Measurements from ENCODE around the gene GALK2.

Gene GALK2

DNA sequence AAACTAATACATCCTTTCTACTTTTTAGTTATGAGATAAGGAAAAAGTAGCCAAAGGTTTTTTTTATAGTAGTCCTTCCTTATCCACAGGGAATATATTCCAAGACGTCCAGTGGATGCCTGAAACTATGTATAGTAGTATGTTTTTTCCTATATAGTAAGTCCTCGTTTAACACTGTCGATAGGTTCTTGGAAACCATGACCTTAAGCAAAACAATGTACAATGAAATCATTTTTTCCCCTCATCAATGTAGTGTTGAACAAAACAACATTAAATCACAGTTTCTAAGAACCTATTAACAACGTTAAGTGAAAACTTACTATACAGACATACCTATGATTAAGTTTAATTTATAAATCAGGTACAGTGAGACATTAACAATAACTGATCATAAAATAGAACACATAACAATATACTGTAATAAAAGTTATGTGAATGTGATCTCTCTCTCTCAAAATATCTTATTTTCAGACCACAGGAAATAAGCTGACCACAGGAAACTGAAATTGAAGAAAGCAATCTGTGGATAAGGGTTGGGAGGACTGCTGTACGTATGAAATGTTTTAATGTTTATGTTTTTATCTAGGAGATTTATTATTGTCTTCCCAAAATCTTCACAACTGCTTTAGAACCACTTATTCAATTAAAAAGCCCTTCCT, 35.2 kb upstream of the GALK2 start:
- no peak overlapping the region for H3K27ac ChIP-seq
- CTCF ChIA-PET: no interaction called here
- no peak for DNase-seq (ENCODE audit: low spot score)
- TF ChIP-seq, protein P1, sequence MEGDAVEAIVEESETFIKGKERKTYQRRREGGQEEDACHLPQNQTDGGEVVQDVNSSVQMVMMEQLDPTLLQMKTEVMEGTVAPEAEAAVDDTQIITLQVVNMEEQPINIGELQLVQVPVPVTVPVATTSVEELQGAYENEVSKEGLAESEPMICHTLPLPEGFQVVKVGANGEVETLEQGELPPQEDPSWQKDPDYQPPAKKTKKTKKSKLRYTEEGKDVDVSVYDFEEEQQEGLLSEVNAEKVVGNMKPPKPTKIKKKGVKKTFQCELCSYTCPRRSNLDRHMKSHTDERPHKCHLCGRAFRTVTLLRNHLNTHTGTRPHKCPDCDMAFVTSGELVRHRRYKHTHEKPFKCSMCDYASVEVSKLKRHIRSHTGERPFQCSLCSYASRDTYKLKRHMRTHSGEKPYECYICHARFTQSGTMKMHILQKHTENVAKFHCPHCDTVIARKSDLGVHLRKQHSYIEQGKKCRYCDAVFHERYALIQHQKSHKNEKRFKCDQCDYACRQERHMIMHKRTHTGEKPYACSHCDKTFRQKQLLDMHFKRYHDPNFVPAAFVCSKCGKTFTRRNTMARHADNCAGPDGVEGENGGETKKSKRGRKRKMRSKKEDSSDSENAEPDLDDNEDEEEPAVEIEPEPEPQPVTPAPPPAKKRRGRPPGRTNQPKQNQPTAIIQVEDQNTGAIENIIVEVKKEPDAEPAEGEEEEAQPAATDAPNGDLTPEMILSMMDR (conservative IDR thresholded peaks at IDR 0.05; ENCODE audit: low read depth): no peak
- POLR2A ChIA-PET (ENCODE audit: low non-redundant PET): no interaction called here

DNA sequence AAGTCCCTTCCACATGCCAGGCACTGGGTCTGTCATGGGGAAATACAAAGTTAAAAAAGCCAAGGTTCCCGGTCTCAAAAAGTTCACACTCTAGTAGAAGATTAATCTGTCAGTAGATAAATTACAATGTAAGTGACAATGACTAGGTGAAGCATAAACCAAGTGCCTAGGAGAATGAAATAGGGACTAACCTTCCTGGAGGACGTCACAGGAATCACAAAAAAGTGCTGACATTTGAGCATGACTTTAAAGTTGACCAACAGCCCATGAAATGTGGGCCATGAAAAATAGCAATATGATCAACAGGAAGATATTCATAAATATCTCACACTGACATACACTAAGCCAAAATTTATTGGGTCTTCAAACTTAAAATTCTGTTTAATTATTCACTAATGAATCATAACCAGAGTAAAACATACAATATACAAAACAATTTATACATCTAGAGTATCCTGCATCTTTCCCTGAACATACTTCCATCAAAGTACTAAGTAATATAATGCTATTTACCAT, 34.6 kb upstream of the GALK2 start:
- ChIA-PET CTCF (no interaction called here), POLR2A (ENCODE audit: low non-redundant PET) (no interaction called here)
- TF ChIP-seq, protein P1 (conservative IDR thresholded peaks at IDR 0.05; ENCODE audit: low read depth): no peak
- DNase-seq (ENCODE audit: low spot score): no peak
- no peak overlapping the region for H3K27ac ChIP-seq

DNA sequence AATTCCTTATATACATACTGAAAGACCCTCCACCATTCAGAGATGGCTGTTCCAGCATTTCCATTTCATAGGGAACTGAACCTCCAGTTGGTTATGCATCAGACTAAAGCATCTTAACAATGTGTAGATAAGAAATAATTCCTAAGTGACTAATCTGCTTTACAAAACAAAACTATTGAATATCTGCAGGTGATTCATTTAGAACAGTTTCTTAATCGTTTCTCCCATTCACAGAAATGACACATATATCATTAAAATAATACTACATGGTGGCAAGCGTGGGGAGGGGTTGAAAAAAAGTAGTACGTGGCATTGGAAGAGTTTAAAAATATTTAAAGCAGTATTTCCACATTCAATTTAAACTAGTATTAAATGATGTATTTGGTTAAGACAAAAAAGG, 34.1 kb upstream of the GALK2 start:
- H3K27ac ChIP-seq: no peak overlapping the region
- DNase-seq (ENCODE audit: low spot score): peak; percentile 62
- TF ChIP-seq, protein P1 (conservative IDR thresholded peaks at IDR 0.05; ENCODE audit: low read depth): no peak
- POLR2A ChIA-PET (ENCODE audit: low non-redundant PET): no interaction called here
- CTCF ChIA-PET: no interaction called here

DNA sequence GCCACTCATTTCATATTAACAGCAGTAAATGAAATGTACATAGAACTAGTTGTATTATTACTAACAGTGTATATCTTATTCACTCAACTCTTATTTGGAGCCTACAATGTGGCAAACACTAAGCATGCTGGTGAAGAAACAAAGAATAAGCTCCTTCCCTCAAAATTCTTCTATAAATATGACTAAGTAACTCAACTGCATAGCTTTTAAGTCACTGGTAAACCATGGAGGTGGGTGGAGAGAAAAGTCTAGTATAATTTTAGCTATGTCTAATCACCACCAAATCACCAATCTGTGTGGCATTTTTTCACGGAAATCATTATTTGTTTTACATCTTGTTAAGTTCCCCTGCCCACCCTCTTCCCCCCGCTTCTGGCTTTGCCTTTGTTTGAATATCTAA, 32.2 kb upstream of the GALK2 start:
- ChIA-PET CTCF (interaction anchor here (0.6 kb wide), 1 partner anchor 26 kb away, joined by 5 read pairs; no protein-coding TSS in a partner anchor), POLR2A (ENCODE audit: low non-redundant PET) (no interaction called here)
- no peak for DNase-seq (ENCODE audit: low spot score)
- H3K27ac ChIP-seq: no peak overlapping the region
- TF ChIP-seq, protein P1 (conservative IDR thresholded peaks at IDR 0.05; ENCODE audit: low read depth): no peak

DNA sequence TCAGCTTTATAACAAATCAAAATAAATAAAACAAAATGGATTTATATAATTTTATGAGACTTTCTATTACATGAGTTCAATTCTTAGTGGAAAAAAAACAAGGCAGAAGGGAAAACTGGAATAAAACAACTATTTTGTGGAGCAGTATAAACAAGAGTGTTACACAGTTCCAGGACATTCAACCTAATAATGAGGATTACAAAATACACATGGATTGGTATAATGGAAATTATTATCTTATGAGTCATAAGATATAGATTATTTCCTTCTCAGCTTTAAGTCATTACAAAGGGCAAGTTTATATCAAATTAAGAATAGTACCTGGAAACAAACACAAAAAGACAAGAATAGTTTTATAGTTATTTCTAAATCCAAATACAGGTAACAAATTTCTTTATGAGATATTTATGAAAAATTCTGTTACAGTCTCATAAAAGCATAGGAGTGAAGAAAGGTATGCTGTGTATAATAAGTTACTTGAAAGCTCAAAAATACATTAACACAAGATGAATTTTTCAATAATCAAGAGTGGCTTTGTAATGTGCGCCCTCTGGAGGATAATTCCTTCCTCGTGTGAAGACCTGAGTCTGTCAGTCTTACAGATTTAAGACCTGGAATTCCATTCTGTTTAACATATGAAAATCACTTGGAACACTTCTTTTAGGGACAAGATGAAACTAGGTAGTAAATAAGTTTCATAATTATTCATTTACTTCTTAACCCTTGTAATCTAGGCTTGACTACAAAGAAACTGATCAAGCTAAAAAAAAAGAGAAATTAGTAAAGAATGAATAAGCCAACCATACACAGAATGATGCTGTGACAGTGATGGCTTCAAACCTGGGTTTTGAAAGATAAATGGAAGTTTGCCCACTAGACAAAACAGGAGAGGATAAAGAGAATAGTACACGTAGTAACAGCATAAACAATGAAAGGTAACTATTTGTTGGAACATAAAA, 24.1 kb upstream of the GALK2 start:
- TF ChIP-seq, protein P1 (conservative IDR thresholded peaks at IDR 0.05; ENCODE audit: low read depth): peak; percentile 93
- ChIA-PET CTCF (interaction anchor here (0.6 to 1.5 kb wide), 9 partner anchors 19 to 1126 kb away, joined by 3 to 12 read pairs (median 3); no protein-coding TSS in a partner anchor), POLR2A (ENCODE audit: low non-redundant PET) (interaction anchor here (0.6 kb wide), 1 partner anchor 284 kb away, joined by 5 read pairs; no protein-coding TSS in a partner anchor)
- peak; percentile 54 for DNase-seq (ENCODE audit: low spot score)
- no peak overlapping the region for H3K27ac ChIP-seq

DNA sequence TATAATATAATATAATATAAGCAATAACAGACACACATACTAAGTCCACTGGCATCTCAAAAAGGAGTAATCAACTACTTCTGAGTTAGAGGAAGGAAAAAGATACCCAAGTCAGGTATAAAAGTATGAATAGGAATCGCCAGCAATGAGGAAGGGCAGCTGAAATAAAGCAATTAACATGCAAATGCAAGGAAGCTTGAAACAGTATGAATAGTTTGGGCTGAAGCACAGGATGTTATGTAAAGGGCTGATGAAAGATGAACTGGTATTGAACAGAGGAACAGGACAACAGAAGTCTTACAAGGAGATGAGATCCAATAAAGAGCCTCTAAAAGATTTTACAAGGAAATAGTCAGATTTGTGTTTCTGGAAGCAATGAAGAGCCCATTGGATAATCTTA, 21.7 kb upstream of the GALK2 start:
- POLR2A ChIA-PET (ENCODE audit: low non-redundant PET): no interaction called here
- CTCF ChIA-PET: no interaction called here

More for the DNA sequence above, 21.7 kb upstream of the GALK2 start:
- H3K27ac ChIP-seq: no peak overlapping the region
- TF ChIP-seq, protein P1 (conservative IDR thresholded peaks at IDR 0.05; ENCODE audit: low read depth): no peak
- DNase-seq (ENCODE audit: low spot score): no peak

Data from RWPE1 (cell line).